IMR-90 (cell line): ENCODE measurements around the gene ZNF284. TPM values are rescaled to one million over a fixed set of nuclear protein-coding genes. Genes with fewer than 3 reads are reported as not detected.

Source experiments
- ATAC-seq: fragments of 200-7000 bp; cut with Tn5 transposase; 2 replicates; pipeline ENCODE4 v1.9.1; 2020; ENCODE audit warnings: low read depth, mild to moderate bottlenecking, moderate library complexity
- BruUV-seq: library from RNA; stranded (reverse); fragments of 400-500 nt; replicated peaks from 2 replicates; lab custom pipeline; 2021; lab: Mats Ljungman, UMichigan
- CTCF ChIA-PET: fragments of 300-600 bp; formaldehyde crosslinking; extraction: SDS; loops from one replicate; lab custom pipeline; 2021; ENCODE audit warnings: antibody characterized with exemption; lab: Yijun Ruan, JAX
- POLR2A ChIA-PET: fragments of 300-600 bp; sonication (Branson Sonifier 250); formaldehyde crosslinking; loops from one replicate; lab custom pipeline; 2022; ENCODE audit warnings: antibody characterized with exemption; ENCODE audit not compliant: unreplicated experiment; lab: Charles Lee
- DNase-seq: peaks from one replicate; pipeline ENCODE4 v3.0.0; 2013
- H2AFZ ChIP-seq: replicated peaks from 2 replicates; pipeline ENCODE3; 2013; ENCODE audit warnings: low read length, mild to moderate bottlenecking; ENCODE audit not compliant: poor library complexity
- H2AK5ac ChIP-seq: 2 replicates; pipeline ENCODE4 v1.6.1; 2013; ENCODE audit warnings: low read depth, low read length, inconsistent platforms
- H2AK9ac ChIP-seq: replicated peaks from 2 replicates; pipeline ENCODE3; 2013; ENCODE audit warnings: mild to moderate bottlenecking, low read depth, low read length, moderate library complexity; ENCODE audit not compliant: poor library complexity
- H2BK120ac ChIP-seq: 2 replicates; pipeline ENCODE4 v1.6.1; 2013; ENCODE audit warnings: low read depth, low read length, inconsistent platforms
- H2BK15ac ChIP-seq: 3 replicates; pipeline ENCODE4 v1.6.1; 2013; ENCODE audit warnings: low read depth, low read length, inconsistent platforms
- H2BK20ac ChIP-seq: 2 replicates; pipeline ENCODE4 v1.6.1; 2013; ENCODE audit warnings: low read depth, mild to moderate bottlenecking, inconsistent platforms, low read length, moderate library complexity
- H2BK5ac ChIP-seq: 2 replicates; pipeline ENCODE4 v1.6.1; 2013; ENCODE audit warnings: mild to moderate bottlenecking, low read depth, low read length, inconsistent platforms; ENCODE audit not compliant: poor library complexity, severe bottlenecking
- H3K14ac ChIP-seq: replicated peaks from 2 replicates; pipeline ENCODE4 v1.6.1; 2013; ENCODE audit warnings: low read depth, low read length, inconsistent platforms
- H3K18ac ChIP-seq: 2 replicates; pipeline ENCODE4 v1.6.1; 2013; ENCODE audit warnings: low read depth, low read length, control low read depth
- H3K23ac ChIP-seq: 2 replicates; pipeline ENCODE4 v1.6.1; 2013; ENCODE audit warnings: low read depth, low read length, inconsistent platforms
- H3K27ac ChIP-seq: 2 replicates; pipeline ENCODE4 v1.5.1; 2013; ENCODE audit warnings: mild to moderate bottlenecking, control low read depth, low read length; ENCODE audit not compliant: insufficient read depth
- H3K27me3 ChIP-seq: 2 replicates; pipeline ENCODE4 v1.6.1; 2013; ENCODE audit warnings: low read length; ENCODE audit not compliant: control insufficient read depth, insufficient read depth
- H3K36me3 ChIP-seq: 2 replicates; pipeline ENCODE4 v1.6.1; 2013; ENCODE audit warnings: low read length, mixed read lengths; ENCODE audit not compliant: control insufficient read depth, insufficient read depth
- H3K4ac ChIP-seq: 2 replicates; pipeline ENCODE4 v1.6.1; 2013; ENCODE audit warnings: low read depth, low read length, inconsistent platforms
- H3K4me1 ChIP-seq: 2 replicates; pipeline ENCODE4 v1.6.1; 2013; ENCODE audit warnings: low read length, mixed read lengths; ENCODE audit not compliant: control insufficient read depth, insufficient read depth
- H3K4me2 ChIP-seq: 2 replicates; pipeline ENCODE4 v1.6.1; 2013; ENCODE audit warnings: low read depth, mild to moderate bottlenecking, control low read depth, low read length, moderate library complexity
- H3K4me3 ChIP-seq: 2 replicates; pipeline ENCODE4 v1.5.1; 2013; ENCODE audit warnings: low read depth, mild to moderate bottlenecking, control low read depth, low read length, moderate library complexity; ENCODE audit not compliant: insufficient read depth
- H3K56ac ChIP-seq: 2 replicates; pipeline ENCODE4 v1.6.1; 2013; ENCODE audit warnings: low read length, inconsistent platforms; ENCODE audit not compliant: insufficient read depth; ENCODE audit errors: extremely low read depth
- H3K79me1 ChIP-seq, 2 experiments: 2 replicates each; pipeline ENCODE4 v1.6.1; 2013; ENCODE audit warnings: low read length in 2 of 2, inconsistent platforms in 1 of 2, low read depth in 1 of 2
- H3K9ac ChIP-seq: 2 replicates; pipeline ENCODE4 v1.6.1; 2013; ENCODE audit warnings: low read depth, low read length, control low read depth
- H3K9me1 ChIP-seq: 2 replicates; pipeline ENCODE4 v1.6.1; 2013; ENCODE audit warnings: low read length, inconsistent platforms; ENCODE audit not compliant: insufficient read depth
- H3K9me3 ChIP-seq: 2 replicates; pipeline ENCODE4 v1.6.1; 2013; ENCODE audit warnings: low read length; ENCODE audit not compliant: control insufficient read depth, insufficient read depth
- H4K20me1 ChIP-seq: 2 replicates; pipeline ENCODE4 v1.6.1; 2013; ENCODE audit warnings: low read length, inconsistent platforms; ENCODE audit not compliant: insufficient read depth
- H4K5ac ChIP-seq: 2 replicates; pipeline ENCODE4 v1.6.1; 2013; ENCODE audit warnings: mild to moderate bottlenecking, low read depth, low read length, control low read depth
- H4K8ac ChIP-seq, 2 experiments: 2 replicates each; pipeline ENCODE4 v1.6.1; 2013; ENCODE audit warnings: low read depth in 2 of 2, low read length in 2 of 2, control low read depth in 1 of 2, inconsistent platforms in 1 of 2
- H4K91ac ChIP-seq: 2 replicates; pipeline ENCODE4 v1.6.1; 2013; ENCODE audit warnings: low read depth, low read length, inconsistent platforms; ENCODE audit not compliant: insufficient read depth
- BHLHE40 ChIP-seq: fragments of 150-350 bp; IDR thresholded peaks from 2 replicates; pipeline ENCODE4 v1.6.1; 2016; ENCODE audit warnings: mild to moderate bottlenecking, low read depth, low read length
- CEBPB ChIP-seq: IDR thresholded peaks from 2 replicates; pipeline ENCODE4 v1.6.1; 2012; ENCODE audit warnings: low read depth, low read length, improper control_type of control experiment
- CHD1 ChIP-seq: IDR thresholded peaks from 2 replicates; pipeline ENCODE4 v1.6.1; 2012; ENCODE audit warnings: low read depth, low read length, improper control_type of control experiment
- CTCF ChIP-seq: conservative IDR thresholded peaks from 2 replicates; pipeline ENCODE4 v1.5.1; 2012; ENCODE audit warnings: mild to moderate bottlenecking, low read depth, low read length, improper control_type of control experiment
- FOS ChIP-seq: fragments of 150-350 bp; IDR thresholded peaks from 2 replicates; pipeline ENCODE4 v1.6.1; 2016; ENCODE audit warnings: low read depth, low read length
- MAFK ChIP-seq: IDR thresholded peaks from 2 replicates; pipeline ENCODE4 v1.6.1; 2012; ENCODE audit warnings: low read depth, low read length, improper control_type of control experiment
- MAZ ChIP-seq: IDR thresholded peaks from 2 replicates; pipeline ENCODE4 v1.6.1; 2012; ENCODE audit warnings: low read depth, mild to moderate bottlenecking, low read length, improper control_type of control experiment, moderate library complexity, borderline replicate concordance
- MXI1 ChIP-seq: IDR thresholded peaks from 2 replicates; pipeline ENCODE4 v1.6.1; 2012; ENCODE audit warnings: low read depth, mild to moderate bottlenecking, low read length, moderate library complexity, borderline replicate concordance
- NFE2L2 ChIP-seq: fragments of 150-350 bp; IDR thresholded peaks from 2 replicates; pipeline ENCODE4 v1.6.1; 2016; ENCODE audit warnings: low read depth, mild to moderate bottlenecking, low read length
- POLR2A ChIP-seq: IDR thresholded peaks from 2 replicates; pipeline ENCODE4 v1.6.1; 2012; ENCODE audit warnings: mild to moderate bottlenecking, low read depth, low read length
- RAD21 ChIP-seq: IDR thresholded peaks from 2 replicates; pipeline ENCODE4 v1.6.1; 2012; ENCODE audit warnings: low read length, improper control_type of control experiment
- RCOR1 ChIP-seq: IDR thresholded peaks from 2 replicates; pipeline ENCODE4 v1.6.1; 2012; ENCODE audit warnings: mild to moderate bottlenecking, low read length, improper control_type of control experiment; ENCODE audit not compliant: insufficient replicate concordance
- RFX5 ChIP-seq: IDR thresholded peaks from 2 replicates; pipeline ENCODE4 v1.8.0; 2012; ENCODE audit warnings: low read depth, mild to moderate bottlenecking, low read length, moderate library complexity
- SMC3 ChIP-seq: fragments of 150-350 bp; IDR thresholded peaks from 2 replicates; pipeline ENCODE4 v1.6.1; 2016; ENCODE audit warnings: low read depth, mild to moderate bottlenecking, antibody characterized with exemption, low read length, moderate library complexity
- USF2 ChIP-seq: fragments of 150-350 bp; IDR thresholded peaks from 2 replicates; pipeline ENCODE4 v1.6.1; 2017; ENCODE audit warnings: mild to moderate bottlenecking, antibody characterized with exemption, low read length, low read depth
- WGBS, 2 experiments: methylation state at CpG; one replicate each; pipeline versions ENCODE4 v1.1.5 to v1.1.7; 2013; ENCODE audit warnings: missing lambda C conversion rate in 2 of 2; ENCODE audit not compliant: insufficient read length in 1 of 2; ENCODE audit errors: extremely low coverage in 2 of 2; 5-methylcytosine and 5-hydroxymethylcytosine counted together
- dilution Hi-C: fragments of 300-500 bp; cut with HindIII; formaldehyde crosslinking; loops from one replicate; pipeline ENCODE4 v1.14.3; 2018; ENCODE audit warnings: low sequenced_read_pairs; ENCODE audit not compliant: unreplicated experiment
- in situ Hi-C: fragments of 300-500 bp; cut with MboI; formaldehyde crosslinking; loops from 3 replicates; pipeline ENCODE4 v1.14.3; 2019; ENCODE audit warnings: low sequenced_read_pairs, inconsistent platforms, mixed read lengths
- intact Hi-C: fragments of 100-400 bp; cut with micrococcal nuclease; formaldehyde crosslinking; loops from 2 replicates; pipeline ENCODE4 v1.10.0; 2022
- polyA plus RNA-seq, 3 experiments: library from polyadenylated mRNA; depleted of rRNA; stranded (reverse); fragments of >200 nt; gene quantifications; 2 replicates each; pipeline ENCODE4 v1.2.3, GENCODE V29; 2012; ENCODE audit warnings: low replicate concordance in 1 of 3
- total RNA-seq: library from RNA; depleted of rRNA; stranded (reverse); fragments of >200 nt; gene quantifications from 2 replicates; pipeline ENCODE4 v1.2.3, GENCODE V29; 2012

Gene ZNF284
- total and polyA plus RNA-seq, 2 of the 4 experiments (the other 2 are of a cell fraction): 1.2 to 4.1 TPM

- intact Hi-C loops: loop anchor here (2.0 to 5.0 kb wide), 2 partner anchors 53 to 100 kb away; partner anchors contain the start of genes ZNF226 and ZNF227
- H3K27ac ChIP-seq: no peak overlapping the region
- no TSS peak for BruUV-seq
- TF ChIP-seq FOS (no peak), CTCF (no peak), RCOR1 (no peak), BHLHE40 (peak; percentile 68; the same call in 1 of the 2 replicates), USF2 (peak; percentile 76), NFE2L2 (no peak), RFX5 (no peak), MAFK (no peak), MXI1 (peak; percentile 43; the same call in 1 of the 2 replicates), RAD21 (no peak), CHD1 (no peak), POLR2A (peak; percentile 75), CEBPB (peak; percentile 51), SMC3 (no peak), MAZ (no peak)
Measured at GRCh38 chr19:44111910-44112463, 40.0 kb downstream of the ZNF284 start.

More at GRCh38 chr19:44111910-44112463, 40.0 kb downstream of the ZNF284 start:
- H4K8ac ChIP-seq: peak overlapping the region in 1 of 2 experiments; percentile 65; a peak in 1 of 4 replicates
- H3K36me3 ChIP-seq: peaks cover 17% of the 10 kb centered on the region
- H3K18ac ChIP-seq: no peak overlapping the region
- H3K27me3 ChIP-seq: no peaks in the 10 kb centered on the region
- no peak overlapping the region for H3K4ac ChIP-seq
- peak overlapping the region; percentile 67 for H3K4me3 ChIP-seq
- no peak overlapping the region for H4K5ac ChIP-seq
- H2BK15ac ChIP-seq: no peak overlapping the region
- H4K91ac ChIP-seq: no peak overlapping the region
- H3K9ac ChIP-seq: no peak overlapping the region
- dilution Hi-C loops (no loop called here), in situ Hi-C loops (no loop called here)
- DNase-seq: peak; percentile 92
- no peak overlapping the region for H2AK9ac ChIP-seq
- ATAC-seq: peak; percentile 40
- ChIA-PET POLR2A (no interaction called here), CTCF (interaction anchor here (0.6 kb wide), 1 partner anchor 523 kb away, joined by 7 read pairs; no protein-coding TSS in a partner anchor)
- H2BK20ac ChIP-seq: no peak overlapping the region
- H3K79me1 ChIP-seq: peaks cover 9 to 28% of the 10 kb centered on the region in 2 experiments; a peak in 3 of 4 replicates
- H3K56ac ChIP-seq: no peak overlapping the region
- H3K9me1 ChIP-seq: no peaks in the 10 kb centered on the region
- no peak overlapping the region for H2AK5ac ChIP-seq
- peak overlapping the region; percentile 25; the same call in 1 of the 2 replicates for H3K23ac ChIP-seq
- H3K14ac ChIP-seq: peak overlapping the region; percentile 10; the same call in 1 of the 2 replicates
- H2BK120ac ChIP-seq: no peak overlapping the region
- H2BK5ac ChIP-seq: no peak overlapping the region
- no peaks in the 10 kb centered on the region for H3K4me1 ChIP-seq
- no CpG with 5 or more reads among the region's 17 CpGs for WGBS, 2 experiments
- H3K9me3 ChIP-seq: peaks cover 16% of the 10 kb centered on the region
- H4K20me1 ChIP-seq: no peaks in the 10 kb centered on the region
- peak overlapping the region; percentile 62 for H3K4me2 ChIP-seq
- H2AFZ ChIP-seq: peak overlapping the region; percentile 52
